Measurements from ENCODE around the gene MRPL24.

MRPL24 gene

GRCh38 chr1:156777573-156777972, 36.7 kb upstream of the MRPL24 start:
- TF ChIP-seq CTCF (IDR thresholded peaks at IDR 0.05; ENCODE audit: insufficient read depth, low read depth, low read length, missing control alignments) = no peak

GRCh38 chr1:156776942-156777341, 36.1 kb upstream of the MRPL24 start:
- no peak for TF ChIP-seq CTCF (IDR thresholded peaks at IDR 0.05; ENCODE audit: insufficient read depth, low read depth, low read length, missing control alignments)
- no peak for DNase-seq (ENCODE audit: low read depth)
- H3K4me3 ChIP-seq (ENCODE audit: low read length) = no peak overlapping the region

More at GRCh38 chr1:156777573-156777972, 36.7 kb upstream of the MRPL24 start:
- DNase-seq (ENCODE audit: low read depth) = no peak
- no peak overlapping the region for H3K4me3 ChIP-seq (ENCODE audit: low read length)

- no peak for TF ChIP-seq CTCF (IDR thresholded peaks at IDR 0.05; ENCODE audit: insufficient read depth, low read depth, low read length, missing control alignments)
- H3K4me3 ChIP-seq (ENCODE audit: low read length) = no peak overlapping the region
- DNase-seq (ENCODE audit: low read depth) = no peak
These were observed 34.9 kb upstream of the MRPL24 start for GRCh38 chr1:156775799-156776198.

- H3K4me3 ChIP-seq (ENCODE audit: low read length) = no peak overlapping the region
- peak; percentile 22 for TF ChIP-seq CTCF (IDR thresholded peaks at IDR 0.05; ENCODE audit: insufficient read depth, low read depth, low read length, missing control alignments)
- peak; percentile 23 for DNase-seq (ENCODE audit: low read depth)
These were observed 32.7 kb upstream of the MRPL24 start for GRCh38 chr1:156773607-156774006.

- H3K4me3 ChIP-seq (ENCODE audit: low read length) = no peak overlapping the region
- TF ChIP-seq CTCF (IDR thresholded peaks at IDR 0.05; ENCODE audit: insufficient read depth, low read depth, low read length, missing control alignments) = no peak
- no peak for DNase-seq (ENCODE audit: low read depth)
These were observed 32.0 kb upstream of the MRPL24 start for GRCh38 chr1:156772728-156773497.

- TF ChIP-seq CTCF (IDR thresholded peaks at IDR 0.05; ENCODE audit: insufficient read depth, low read depth, low read length, missing control alignments) = no peak
- H3K4me3 ChIP-seq (ENCODE audit: low read length) = no peak overlapping the region
- no peak for DNase-seq (ENCODE audit: low read depth)
These were observed 31.3 kb upstream of the MRPL24 start for GRCh38 chr1:156772222-156772621.
